ENCODE results near the gene TPH2. TPM values are rescaled to one million over a fixed set of nuclear protein-coding genes. Genes with fewer than 3 reads are reported as not detected.
A peak's percentile ranks its signal among the peaks of the same experiment; 100 is the strongest.

The TPH2 gene
- total and polyA plus RNA-seq, 9 of the 15 experiments (the other 6 are each of a cell fraction or from before 2014, with no cell fraction given): 0.06 to 0.28 (median 0.14) TPM; not detected in 4

- Histone ChIP-seq H3K27ac (ENCODE audit: extremely low read depth, low read depth, low read length) (no peak overlapping the region), H4K20me1 (replicated peaks; ENCODE audit: control insufficient read depth, insufficient read depth, low read length) (no peaks in the 10 kb centered on the region), H3K9ac (ENCODE audit: insufficient read depth in 1 of 2, low read depth in 2 of 2, low read length in 2 of 2) (no peak overlapping the region), H3K4me2 (ENCODE audit: insufficient read depth, low read length) (no peak overlapping the region), H3K9me1 (ENCODE audit: control insufficient read depth, insufficient read depth, low read length) (no peaks in the 10 kb centered on the region), H3K4me3 (no peak overlapping the region), H3K4me1 (replicated peaks in 1 of 2; ENCODE audit: control insufficient read depth in 2 of 2, insufficient read depth in 2 of 2, low read length in 2 of 2) (no peaks in the 10 kb centered on the region), H3K9me3 (replicated peaks; ENCODE audit: control insufficient read depth, insufficient read depth, low read depth, low read length) (no peaks in the 10 kb centered on the region), H3K36me3 (ENCODE audit: control insufficient read depth, insufficient read depth, low read length) (no peaks in the 10 kb centered on the region), H3K27me3 (ENCODE audit: control insufficient read depth in 2 of 2, insufficient read depth in 2 of 2, low read length in 2 of 2) (no peaks in the 10 kb centered on the region), H3K79me2 (ENCODE audit: control insufficient read depth, insufficient read depth, low read length) (no peaks in the 10 kb centered on the region), H2AFZ (ENCODE audit: low read depth, low read length) (no peak overlapping the region)
- intact Hi-C loops (cut with micrococcal nuclease): no loop called here
- in situ Hi-C loops (cut with MboI): no loop called here
- FAIRE-seq (no peak), DNase-seq (ENCODE audit: extremely low read depth in 1 of 4, low spot score in 3 of 4) (no peak), ATAC-seq (no peak)
- POLR2A ChIA-PET: no interaction called here
- 0% methylated on average over 2 of the region's 2 CpGs for WGBS (ENCODE audit: insufficient coverage, low coverage, missing lambda C conversion rate)
- BruUV-seq (replicated peaks): no TSS peak
- TF ChIP-seq SUPT5H (IDR thresholded peaks at IDR 0.05): no peak
- TF ChIP-seq, protein P1, sequence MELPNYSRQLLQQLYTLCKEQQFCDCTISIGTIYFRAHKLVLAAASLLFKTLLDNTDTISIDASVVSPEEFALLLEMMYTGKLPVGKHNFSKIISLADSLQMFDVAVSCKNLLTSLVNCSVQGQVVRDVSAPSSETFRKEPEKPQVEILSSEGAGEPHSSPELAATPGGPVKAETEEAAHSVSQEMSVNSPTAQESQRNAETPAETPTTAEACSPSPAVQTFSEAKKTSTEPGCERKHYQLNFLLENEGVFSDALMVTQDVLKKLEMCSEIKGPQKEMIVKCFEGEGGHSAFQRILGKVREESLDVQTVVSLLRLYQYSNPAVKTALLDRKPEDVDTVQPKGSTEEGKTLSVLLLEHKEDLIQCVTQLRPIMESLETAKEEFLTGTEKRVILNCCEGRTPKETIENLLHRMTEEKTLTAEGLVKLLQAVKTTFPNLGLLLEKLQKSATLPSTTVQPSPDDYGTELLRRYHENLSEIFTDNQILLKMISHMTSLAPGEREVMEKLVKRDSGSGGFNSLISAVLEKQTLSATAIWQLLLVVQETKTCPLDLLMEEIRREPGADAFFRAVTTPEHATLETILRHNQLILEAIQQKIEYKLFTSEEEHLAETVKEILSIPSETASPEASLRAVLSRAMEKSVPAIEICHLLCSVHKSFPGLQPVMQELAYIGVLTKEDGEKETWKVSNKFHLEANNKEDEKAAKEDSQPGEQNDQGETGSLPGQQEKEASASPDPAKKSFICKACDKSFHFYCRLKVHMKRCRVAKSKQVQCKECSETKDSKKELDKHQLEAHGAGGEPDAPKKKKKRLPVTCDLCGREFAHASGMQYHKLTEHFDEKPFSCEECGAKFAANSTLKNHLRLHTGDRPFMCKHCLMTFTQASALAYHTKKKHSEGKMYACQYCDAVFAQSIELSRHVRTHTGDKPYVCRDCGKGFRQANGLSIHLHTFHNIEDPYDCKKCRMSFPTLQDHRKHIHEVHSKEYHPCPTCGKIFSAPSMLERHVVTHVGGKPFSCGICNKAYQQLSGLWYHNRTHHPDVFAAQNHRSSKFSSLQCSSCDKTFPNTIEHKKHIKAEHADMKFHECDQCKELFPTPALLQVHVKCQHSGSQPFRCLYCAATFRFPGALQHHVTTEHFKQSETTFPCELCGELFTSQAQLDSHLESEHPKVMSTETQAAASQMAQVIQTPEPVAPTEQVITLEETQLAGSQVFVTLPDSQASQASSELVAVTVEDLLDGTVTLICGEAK (IDR thresholded peaks at IDR 0.05): peak; percentile 81
- TF ChIP-seq, protein P1 (CRISPR knock-in tag; IDR thresholded peaks at IDR 0.05): peak; percentile 39; the same call in 1 of the 2 replicates
- CTCF ChIA-PET (ENCODE audit: low intra/inter-chr PET ratio): no interaction called here
These were observed 56.1 kb downstream of the TPH2 start for GRCh38 chr12:71994715-71995114.

All from K562 (cell line).